Activated CD4-positive, alpha-beta T cell treated with anti-CD3 and anti-CD28 coated beads, Interleukin-2, Interleukin-6, amounts not matched to agents 100 ng/mL and 50 ng/mL, durations not matched to agents 16 hours and 8 hours (primary cell): ENCODE data around the gene SF3B3.
"Not testable (repeated sequence)": the region's sequence is repeated elsewhere in the genome, so short reads cannot be mapped to it uniquely, and the experiment has no call there.

Source experiments
- DNase-seq: peaks from one replicate; pipeline ENCODE4 v3.0.0-alpha.2; 2020

SF3B3 gene

DNA sequence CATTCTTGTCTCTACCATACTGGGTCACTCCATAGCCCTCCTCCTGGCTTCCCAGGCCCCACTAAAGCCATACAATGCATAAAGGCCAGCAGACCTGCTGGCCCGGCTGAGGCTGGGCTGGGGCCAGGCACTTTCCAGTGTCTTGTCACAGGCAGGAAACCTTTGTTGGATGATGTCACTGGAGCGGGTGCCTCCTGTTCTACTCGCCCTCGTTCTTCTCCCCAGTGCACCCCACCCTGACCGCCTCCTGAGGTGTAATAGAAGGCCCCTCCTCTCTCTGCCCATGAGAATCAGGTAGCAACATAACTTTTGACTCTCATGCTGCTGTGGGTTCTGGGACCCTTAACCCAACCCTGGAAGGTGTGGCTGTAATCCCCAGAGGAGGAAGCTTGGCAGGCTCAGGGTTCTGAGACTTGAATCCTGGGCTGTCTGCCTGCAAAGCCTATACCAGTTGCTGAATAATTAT is 68.5 kb downstream of the SF3B3 start:
- no peak for DNase-seq

DNA sequence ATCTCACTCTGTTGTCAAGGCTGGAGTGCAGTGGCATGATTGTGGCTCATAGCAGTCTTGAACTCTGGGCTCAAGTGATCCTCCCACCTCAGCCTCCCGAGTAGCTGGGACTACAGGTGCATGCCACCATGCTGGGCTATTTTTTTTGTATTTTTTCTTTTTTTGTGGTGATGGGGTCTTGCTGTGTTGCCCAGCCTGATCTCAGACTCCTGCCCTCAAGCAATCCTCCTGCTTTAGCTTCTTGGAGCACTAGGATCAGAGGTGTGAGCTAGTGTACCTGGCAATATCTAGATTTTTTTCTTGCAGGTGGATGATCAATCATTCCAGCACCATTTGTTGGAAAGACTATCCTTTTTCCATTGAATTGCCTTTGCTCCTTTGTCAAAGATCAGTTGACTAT is 69.9 kb downstream of the SF3B3 start:
- DNase-seq = no peak

DNA sequence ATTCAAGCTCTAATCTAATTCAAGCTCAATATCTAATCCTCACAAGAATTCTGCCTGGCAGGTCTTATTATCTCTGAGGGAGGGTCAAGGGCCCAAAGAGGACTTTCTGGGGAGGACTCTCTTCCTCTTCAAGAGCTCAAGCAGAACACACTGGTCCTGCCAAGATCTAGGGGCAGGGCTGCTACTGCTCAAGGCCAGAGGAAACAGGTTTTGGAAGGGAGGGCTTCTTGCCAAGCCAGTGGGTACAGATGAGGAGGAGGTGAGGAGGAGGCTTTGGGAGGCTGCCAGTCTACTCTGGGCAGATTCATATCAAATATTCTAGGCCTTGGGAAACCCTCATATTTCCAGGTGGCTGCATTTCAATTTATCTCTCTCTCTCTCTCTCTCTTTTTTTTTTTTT is 71.0 kb downstream of the SF3B3 start:
- DNase-seq = no peak

DNA sequence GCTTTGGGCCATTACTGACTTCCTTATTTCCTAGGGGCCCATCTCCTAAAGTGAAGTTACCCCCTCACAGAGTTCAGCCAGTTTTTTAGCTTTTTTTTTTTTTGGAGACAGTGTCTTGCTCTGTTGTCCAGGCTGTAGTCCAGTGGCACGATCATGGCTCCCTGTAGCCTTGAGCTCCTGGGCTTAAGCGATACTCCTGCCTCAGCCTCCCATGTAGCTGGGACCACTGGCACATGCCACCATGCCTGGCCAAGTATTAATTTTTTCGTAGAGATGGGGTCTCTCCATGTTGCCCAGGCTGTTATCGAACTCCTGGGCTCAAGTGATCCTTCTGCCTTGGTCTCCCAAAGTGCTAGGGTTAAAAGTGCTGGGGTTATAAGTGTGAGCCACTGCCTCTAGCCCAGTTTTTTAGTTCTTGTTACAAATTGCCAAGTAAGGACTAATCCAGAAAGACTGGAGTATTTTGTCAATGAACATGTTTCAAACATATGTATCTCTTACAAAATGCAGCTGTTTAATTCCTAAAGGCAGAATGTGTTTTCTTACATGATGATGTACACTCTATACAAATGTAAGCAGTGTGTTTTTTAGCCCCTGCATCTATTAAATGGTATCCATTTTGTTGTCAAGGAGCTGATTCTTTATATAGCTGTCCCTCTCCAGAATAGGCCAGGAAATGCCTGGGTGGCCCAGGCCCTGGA is 73.7 kb downstream of the SF3B3 start:
- no peak for DNase-seq

DNA sequence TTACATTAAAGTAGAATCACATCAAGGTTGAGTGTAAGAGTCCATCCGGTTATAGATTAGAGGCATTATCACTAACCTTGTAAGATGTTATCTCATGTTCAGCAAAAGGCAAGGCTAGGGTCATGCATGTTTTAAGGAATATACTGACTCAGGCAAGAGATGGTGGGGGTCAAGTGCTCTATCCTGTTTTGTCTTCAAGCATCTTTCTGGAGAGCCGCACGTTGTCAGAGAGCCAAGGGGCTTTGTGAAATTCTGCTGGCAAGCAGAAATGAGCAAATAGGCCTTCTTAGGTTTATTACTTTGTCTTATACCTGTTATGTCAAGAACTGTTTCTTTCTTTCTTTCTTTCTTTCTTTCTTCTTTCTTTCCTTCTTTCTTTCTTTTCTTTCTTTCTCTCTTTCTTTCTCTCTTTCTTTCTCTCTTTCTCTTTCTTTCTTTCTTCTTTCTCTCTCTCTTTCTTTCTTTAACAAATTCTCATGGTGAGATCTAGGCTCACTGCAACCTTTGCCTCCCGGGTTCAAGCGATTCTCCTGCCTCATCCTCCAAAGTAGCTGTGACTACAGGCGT is 75.4 kb downstream of the SF3B3 start:
- no peak for DNase-seq

DNA sequence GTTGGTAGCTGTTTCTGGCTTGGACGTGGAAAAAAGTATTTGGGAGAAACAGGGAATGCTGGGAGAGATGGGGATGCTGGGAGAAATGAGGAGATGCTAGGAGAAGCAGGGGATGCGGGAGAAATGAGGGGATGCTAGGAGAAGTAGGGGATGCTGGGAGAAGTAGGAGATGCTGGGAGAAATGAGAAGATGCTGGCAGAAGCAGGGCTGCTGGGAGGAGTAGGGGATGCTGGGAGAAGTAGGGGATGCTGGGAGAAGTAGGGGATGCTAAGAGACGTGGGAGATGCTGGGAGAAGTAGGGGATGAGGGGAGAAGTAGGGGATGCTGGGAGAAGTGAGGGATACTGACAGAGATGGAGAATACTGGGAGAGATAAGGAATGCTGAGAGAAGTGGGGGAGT is 77.1 kb downstream of the SF3B3 start:
- DNase-seq = no peak

DNA sequence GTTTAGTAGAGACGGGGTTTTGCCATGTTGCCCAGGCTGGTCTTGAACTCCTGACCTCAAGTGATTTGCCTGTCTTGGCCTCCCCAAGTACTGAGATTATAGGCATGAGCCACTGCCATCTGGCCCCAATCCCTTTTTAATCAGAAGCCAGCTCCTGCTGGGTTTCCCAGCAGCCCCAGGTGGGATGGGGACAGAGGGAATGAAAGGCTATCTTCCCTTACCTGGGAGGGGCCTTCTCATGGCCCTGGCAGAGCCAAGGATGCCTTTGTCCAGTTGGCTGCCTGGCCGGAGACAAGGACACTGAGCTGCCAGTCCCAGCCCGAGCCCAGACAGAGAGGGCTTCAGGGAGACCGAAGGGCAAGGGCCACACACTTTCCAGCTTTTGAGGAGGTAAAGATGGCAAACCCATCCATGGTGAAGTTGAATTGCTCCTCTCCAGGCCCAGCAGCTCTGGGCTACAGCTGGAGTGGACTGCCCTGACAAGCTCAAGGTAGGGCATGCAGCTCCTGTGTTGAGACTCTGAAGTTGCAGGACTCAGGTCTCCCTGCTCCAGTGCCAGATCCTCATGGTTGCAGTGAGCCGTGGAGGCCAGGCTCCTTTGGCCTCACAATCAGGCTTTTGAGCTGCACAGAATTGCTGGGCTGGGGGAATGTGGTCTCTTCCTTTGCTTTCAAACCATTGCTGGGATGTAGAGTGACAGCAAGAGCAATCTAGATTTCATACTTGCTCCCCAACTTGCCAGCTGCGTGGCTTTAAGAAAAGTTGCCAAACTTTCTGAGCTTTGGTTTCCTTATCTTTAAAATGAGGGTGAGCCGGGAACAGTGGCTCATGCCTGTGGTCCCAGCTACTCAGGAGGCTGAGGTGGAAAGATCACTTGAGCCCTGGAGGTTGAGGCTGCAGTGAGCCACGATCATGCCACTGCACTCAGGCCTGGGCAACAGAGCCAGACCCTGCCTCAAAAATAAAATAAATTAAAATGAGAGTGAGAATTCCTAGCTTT is 78.3 kb downstream of the SF3B3 start:
- DNase-seq = no peak

DNA sequence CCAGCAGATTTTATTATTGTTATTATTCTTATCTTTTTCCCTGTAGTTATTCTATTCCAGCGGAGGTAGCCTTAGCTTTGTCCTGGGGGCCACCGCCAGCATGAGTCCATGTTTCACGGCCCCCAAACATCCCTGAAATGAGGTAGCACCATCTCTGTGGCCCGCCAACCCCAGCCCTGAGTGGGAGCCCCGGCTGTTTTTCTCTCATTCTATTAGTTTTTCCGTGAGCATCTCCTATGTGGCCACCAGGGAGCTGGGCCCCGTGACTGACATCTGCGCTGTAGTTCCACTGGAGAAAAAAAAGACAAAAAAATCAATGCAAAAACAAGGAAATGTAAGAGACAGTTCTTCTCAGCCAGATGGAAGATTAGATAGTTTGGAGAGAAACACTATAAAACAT is 79.2 kb downstream of the SF3B3 start:
- no peak for DNase-seq

DNA sequence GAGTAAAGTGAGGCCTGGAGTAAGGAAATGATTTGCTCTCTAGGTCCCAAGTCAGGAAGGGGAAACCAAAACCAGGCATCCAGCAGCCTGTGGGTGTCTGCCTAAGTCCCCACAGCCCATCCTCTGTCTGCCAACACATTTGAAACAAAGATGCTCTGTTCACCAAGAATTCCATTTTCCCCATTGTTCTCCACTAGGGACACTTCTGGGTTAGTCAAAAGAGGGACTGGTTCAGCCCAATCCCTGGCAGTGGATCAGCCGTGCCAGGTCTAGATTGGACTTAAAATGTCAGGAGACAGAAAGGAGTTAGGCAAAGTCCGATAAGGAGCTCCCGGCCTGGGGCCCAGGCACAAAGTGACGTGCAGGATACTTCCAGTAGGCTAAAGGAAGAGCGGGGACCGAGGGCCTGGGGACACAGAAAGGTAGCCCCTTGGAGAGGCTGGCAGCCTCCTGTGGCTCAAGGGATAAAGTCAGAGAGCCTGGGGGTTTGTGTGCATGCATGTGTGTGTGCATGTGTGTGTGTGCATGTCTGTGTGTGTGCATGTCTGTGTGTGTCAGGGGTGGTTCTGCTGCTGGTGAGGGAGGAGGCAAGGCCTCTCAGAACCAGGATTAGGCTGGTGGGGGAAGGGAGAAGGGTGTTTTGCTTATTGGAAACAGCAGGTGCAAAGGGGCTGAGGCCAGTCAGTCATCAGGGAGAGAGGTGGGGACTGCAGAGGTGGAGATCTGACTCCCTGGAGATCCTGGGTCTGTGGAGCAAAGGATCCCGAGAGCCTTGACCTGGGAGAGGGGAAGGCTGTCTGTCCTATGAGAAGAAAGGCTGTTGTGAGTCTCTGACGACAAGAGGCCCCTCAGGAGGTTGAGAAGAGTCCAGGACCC is 81.0 kb downstream of the SF3B3 start:
- DNase-seq = no peak

DNA sequence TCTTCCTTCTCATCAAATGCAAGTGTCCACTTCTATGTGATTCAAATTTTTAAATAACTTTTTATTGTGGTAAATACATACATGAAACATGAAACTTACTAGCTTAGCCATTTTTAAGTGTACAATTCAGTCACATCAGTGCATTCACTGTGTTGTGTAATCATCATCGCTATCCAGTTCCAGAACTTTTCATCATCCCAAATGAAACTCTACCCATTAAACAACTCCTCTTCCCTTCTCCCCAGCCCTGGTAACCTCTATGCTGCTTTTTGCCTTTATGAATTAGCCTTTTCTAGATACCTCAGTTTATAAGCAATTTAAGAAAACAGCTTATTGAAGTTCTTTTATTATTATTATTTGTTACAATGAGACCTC is 81.7 kb downstream of the SF3B3 start:
- no peak for DNase-seq

DNA sequence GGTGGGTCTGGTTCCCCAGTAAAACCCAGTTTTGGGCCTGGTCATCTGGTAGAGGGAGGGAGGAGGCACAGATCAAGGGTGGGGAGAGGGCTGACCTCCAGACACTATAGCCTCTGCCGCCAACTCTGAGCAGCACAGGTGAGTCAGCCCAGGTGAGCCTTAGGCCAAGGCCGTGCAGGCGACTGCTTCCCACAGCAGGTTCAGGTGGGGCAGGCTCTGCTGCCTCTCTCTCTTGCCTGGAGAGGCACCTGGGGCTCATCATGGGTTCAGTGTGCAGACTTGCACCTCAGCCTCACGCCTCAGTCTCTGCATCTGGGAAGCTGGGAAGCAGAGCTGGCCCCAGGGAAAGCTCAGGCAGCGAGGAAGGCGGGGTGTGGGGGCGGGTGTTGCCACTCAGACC is 84.9 kb downstream of the SF3B3 start:
- DNase-seq = no peak

DNA sequence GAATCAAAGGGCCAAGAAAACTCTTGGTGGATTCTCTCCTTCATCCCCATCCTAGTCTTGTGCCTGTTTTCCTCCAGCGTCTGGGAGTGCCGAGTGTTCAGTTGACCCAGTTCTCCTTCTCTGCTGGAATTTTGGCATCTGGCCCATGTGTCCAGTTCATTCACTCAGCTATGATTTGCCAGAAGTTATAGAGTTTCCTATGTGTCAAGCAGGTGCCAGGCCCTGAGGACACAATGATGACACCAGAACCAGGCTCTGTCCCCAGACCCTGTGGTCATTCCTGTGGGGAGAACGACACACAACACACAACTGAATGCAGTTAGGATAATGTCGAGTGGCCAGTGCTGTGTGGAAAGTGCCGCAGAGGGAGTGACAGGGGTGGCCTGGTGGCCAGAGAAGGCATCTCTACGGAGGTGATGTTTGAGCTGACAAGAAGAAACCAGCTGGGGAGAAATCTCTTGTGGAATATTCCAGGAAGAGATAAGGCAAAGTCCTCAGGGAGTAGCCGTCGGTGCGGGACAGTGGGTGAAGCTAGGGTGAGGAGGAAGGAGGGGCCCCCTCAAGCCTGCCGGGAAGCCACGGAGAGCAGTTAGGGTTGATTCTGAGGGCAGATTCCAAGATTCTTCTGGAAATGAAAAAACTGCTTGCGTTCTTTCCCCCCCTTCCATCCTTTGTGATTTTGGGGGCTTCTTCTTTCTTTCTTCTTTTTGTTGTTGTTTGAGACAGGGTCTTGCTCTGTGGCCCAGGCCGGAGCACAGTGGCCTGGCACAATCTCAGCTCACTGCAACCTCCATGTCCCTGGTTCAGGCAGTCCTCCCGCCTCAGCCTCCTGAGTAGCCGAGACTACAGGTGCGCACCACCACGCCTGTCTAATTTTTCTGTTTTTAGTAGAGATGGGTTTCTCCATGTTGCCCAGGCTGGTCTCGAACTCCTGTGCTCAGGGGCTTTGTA is 86.9 kb downstream of the SF3B3 start:
- DNase-seq = no peak

DNA sequence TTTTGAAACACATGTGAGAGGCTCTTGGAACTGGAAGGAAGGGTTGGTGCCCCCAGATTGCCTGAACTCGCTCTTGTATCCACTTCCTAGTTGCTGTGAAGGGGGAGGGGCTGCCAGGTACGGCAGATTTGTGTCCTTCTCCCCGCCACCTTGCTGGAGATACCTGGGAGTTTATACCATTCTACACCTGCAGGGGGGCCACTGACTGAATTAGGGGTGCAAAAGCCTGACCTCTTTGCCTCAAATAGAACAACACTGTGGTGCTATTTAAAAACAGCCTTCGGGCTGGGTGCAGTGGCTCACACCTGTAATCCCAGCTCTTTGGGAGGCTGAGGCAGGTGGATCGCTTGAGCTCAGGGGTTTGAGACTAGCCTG is 87.6 kb downstream of the SF3B3 start:
- no peak for DNase-seq

DNA sequence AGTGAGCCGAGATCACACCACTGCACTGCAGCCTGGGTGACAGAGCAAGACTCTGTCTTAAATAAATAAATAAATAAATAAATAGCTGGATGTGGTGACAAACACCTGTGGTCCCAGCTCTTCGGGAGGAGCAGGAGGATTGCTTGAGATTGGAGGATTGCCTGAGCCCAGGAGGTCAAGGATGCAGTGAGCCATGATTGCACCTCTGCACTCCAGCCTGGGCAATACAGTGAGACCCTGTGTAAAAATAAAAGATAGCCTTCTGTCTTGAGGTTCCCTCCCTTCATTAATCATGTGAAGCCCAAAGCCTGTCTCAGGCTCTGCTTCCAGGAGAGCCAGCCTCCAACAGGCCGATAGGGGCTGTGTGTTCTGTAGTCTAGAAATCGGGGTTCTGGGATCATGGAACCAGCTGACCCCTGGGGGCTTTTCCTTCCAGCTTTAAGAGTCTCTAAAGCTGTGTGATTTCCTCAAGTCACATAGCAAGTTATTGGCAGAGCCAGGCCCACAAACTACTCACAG is 88.2 kb downstream of the SF3B3 start:
- DNase-seq = no peak

DNA sequence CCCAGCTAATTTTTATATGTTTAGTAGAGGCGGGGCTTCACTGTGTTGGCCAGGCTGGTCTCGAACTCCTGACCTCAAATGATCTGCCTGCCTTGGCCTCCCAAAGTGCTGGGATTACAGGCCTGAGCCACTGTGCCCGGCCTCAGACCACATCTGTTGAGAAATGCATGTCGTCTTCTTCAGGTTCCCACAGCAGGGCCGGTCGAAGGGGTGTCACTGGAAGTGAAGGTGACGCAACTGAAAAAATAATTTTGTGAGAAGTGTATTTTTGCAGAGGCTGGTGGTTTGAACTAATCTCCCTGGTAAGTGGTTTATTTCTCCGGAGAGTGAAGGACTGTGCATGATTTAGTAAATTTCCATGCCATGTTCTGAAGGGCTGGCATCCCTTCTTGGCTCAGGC is 89.3 kb downstream of the SF3B3 start:
- DNase-seq = no peak

DNA sequence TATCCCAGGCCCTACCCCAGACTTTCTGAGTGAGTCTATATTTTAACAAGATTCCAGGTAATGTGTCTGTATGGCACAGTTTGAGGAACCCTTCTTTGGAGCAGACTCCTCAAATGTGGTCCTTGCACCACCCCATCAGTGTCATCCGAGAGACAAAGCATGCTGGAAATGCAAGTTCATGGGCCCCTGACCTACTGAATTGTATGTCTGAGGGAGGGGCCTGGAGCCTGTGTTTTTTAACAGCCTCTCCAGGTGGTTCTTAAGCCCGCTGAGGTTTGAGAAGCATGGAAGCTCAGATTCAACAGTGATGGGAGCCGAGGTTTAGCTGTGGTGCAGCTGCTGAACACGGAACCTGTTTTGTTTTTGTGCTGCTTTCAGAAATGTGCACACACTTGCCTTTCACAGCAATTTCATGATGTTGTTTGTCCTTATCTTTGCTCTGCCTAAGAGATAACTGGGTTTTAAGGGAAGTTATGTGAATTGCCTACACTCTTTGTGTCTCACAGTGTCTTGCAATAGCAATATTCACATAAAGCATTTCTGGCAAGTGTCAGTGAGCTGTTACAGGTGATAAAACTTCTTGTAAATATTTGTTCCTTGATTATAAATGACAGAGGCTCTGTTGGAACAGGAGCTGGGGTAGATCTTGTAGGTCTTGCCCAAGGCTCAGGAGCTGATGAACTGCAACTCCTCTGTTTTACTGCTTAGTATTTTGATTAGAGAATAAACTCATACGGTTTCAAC is 90.8 kb downstream of the SF3B3 start:
- DNase-seq = no peak

DNA sequence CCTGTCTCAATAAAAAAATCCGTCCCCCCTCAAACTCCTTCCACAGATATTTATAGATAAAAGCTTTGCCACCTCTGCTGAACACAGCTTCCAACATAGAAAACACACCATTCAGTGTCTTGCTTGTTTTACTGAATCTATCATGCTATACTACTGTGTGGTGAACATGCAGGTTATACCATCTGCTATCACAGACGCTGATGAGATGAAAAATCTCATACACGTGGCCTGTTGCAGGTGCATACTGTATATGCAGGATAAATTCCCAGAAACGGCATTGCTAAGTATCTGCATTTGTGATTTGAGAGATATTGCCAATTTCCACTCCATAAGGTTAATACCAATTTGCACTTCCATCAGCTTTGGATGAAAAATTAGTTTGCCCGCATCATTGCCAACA is 92.3 kb downstream of the SF3B3 start:
- DNase-seq = no peak

DNA sequence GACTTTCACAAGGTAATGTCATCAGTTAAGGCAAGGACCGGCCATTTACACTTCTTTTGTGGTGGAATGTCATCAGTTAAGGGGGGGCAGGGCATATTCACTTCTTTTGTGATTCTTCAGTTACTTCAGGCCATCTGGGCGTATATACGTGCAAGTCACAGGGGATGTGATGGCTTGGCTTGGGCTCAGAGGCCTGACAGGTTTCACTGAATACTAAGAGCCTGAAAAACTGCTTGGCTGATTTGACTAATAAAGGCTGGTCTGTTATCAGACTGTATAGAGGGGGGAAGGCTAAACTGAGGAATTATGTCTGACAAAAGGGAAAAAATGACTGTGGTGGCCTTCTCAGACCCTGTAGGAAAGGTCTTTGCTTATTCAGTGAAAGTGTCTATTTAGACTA is 98.2 kb downstream of the SF3B3 start:
- DNase-seq = not testable (repeated sequence)
